ENCODE measurements around the gene PXT1. TPM values are rescaled to one million over a fixed set of nuclear protein-coding genes. Genes with fewer than 3 reads are reported as not detected.
A peak's percentile ranks its signal among the peaks of the same experiment; 100 is the strongest.

PXT1 gene
- total and polyA plus RNA-seq, 9 of the 15 experiments (the other 6 are each of a cell fraction or from before 2014, with no cell fraction given), result 0.09 to 0.11 (median 0.10) TPM; not detected in 5

GRCh38 chr6:36442671-36443470, at the start of gene PXT1, which contains the start of gene KCTD20 (continued):
- TF ChIP-seq TGIF2 (CRISPR knock-in tag; IDR thresholded peaks at IDR 0.05), result no peak
- no peak; the same call in none of the 2 replicates for TF ChIP-seq ZKSCAN8 (CRISPR knock-in tag; IDR thresholded peaks at IDR 0.05)
- TF ChIP-seq GATAD2A (IDR thresholded peaks at IDR 0.05), result no peak
- TF ChIP-seq ARID3B (CRISPR knock-in tag; IDR thresholded peaks at IDR 0.05; ENCODE audit: borderline replicate concordance), result no peak
- no peak for TF ChIP-seq PREB (CRISPR knock-in tag; IDR thresholded peaks at IDR 0.05)
- TF ChIP-seq ZNF830 (CRISPR knock-in tag; IDR thresholded peaks at IDR 0.05), result no peak
- TF ChIP-seq PTTG1 (tag; IDR thresholded peaks at IDR 0.05; ENCODE audit: low read depth), result no peak
- peak; percentile 72 for TF ChIP-seq SOX6 (IDR thresholded peaks at IDR 0.05)
- TF ChIP-seq, protein P1, sequence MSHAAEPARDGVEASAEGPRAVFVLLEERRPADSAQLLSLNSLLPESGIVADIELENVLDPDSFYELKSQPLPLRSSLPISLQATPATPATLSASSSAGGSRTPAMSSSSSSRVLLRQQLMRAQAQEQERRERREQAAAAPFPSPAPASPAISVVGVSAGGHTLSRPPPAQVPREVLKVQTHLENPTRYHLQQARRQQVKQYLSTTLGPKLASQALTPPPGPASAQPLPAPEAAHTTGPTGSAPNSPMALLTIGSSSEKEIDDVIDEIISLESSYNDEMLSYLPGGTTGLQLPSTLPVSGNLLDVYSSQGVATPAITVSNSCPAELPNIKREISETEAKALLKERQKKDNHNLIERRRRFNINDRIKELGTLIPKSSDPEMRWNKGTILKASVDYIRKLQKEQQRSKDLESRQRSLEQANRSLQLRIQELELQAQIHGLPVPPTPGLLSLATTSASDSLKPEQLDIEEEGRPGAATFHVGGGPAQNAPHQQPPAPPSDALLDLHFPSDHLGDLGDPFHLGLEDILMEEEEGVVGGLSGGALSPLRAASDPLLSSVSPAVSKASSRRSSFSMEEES (CRISPR knock-in tag; IDR thresholded peaks at IDR 0.05), result no peak
